Measurements from ENCODE around the gene CLEC9A. TPM values are rescaled to one million over a fixed set of nuclear protein-coding genes. Genes with fewer than 3 reads are reported as not detected.

The CLEC9A gene
- not detected for polyA plus RNA-seq (2012; ENCODE audit: insufficient read depth, insufficient read length, low read depth)

DNA sequence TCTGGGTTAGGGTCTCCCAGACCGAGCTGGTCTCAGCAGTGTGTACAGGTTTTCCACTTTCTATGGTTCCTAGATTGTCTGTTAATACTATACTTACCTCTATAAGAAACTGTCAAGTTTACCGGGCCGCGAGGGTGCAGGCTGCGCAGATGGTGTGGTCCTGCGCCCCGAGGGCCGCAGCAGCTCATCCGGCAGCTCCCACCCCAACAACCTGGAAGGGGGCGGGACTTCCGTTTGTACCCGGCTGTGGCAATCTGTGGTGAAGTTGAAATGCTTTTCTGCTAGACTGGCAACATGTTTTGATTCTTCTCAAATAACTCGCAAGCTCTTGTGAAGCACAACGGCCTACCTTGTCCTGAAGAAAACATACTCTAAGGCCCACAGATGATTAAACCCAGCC is at the start of gene CLEC9A:
CLEC9A (plus strand) TSS at position 237 of the 400 bp plus-strand sequence. CDS start 22,006 bp downstream, outside the sequence.
- H3K36me3 ChIP-seq, result no peaks in the 10 kb centered on the region
- H3K27me3 ChIP-seq, result peaks cover 8% of the 10 kb centered on the region; the same call in 1 of the 2 replicates
- TF ChIP-seq, protein P1, sequence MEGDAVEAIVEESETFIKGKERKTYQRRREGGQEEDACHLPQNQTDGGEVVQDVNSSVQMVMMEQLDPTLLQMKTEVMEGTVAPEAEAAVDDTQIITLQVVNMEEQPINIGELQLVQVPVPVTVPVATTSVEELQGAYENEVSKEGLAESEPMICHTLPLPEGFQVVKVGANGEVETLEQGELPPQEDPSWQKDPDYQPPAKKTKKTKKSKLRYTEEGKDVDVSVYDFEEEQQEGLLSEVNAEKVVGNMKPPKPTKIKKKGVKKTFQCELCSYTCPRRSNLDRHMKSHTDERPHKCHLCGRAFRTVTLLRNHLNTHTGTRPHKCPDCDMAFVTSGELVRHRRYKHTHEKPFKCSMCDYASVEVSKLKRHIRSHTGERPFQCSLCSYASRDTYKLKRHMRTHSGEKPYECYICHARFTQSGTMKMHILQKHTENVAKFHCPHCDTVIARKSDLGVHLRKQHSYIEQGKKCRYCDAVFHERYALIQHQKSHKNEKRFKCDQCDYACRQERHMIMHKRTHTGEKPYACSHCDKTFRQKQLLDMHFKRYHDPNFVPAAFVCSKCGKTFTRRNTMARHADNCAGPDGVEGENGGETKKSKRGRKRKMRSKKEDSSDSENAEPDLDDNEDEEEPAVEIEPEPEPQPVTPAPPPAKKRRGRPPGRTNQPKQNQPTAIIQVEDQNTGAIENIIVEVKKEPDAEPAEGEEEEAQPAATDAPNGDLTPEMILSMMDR (IDR thresholded peaks at IDR 0.05; ENCODE audit: low read depth, low read length), result no peak
- DNase-seq, result no peak
- no peaks in the 10 kb centered on the region for H3K4me1 ChIP-seq
- no peaks in the 10 kb centered on the region for H3K9me3 ChIP-seq
- no peak within 1 kb of the TSS for H3K4me3 ChIP-seq (ENCODE audit: low read depth, low read length)

DNA sequence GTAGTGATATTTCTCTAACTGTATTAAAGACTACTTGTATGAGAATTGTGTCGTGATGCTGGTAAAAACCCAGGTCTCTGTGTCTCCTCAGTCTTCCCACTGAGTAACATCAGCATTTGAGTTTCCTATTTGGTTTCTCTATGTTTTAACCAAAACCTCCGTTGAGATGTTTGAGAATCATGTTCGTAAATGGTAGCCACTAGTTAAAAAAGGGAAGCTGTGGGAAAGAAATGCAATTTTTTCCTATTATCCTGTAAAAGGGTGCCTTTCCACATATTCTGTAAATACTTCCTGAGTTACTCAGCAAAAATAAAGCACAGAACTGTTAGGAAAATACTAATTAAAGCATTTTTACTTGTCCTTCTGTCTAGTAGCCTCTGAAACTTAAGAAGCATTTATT is 38.6 kb upstream of the CLEC9A start:
- no peaks in the 10 kb centered on the region for H3K4me1 ChIP-seq
- H3K4me3 ChIP-seq (ENCODE audit: low read depth, low read length), result no peak overlapping the region
- TF ChIP-seq, protein P1 (IDR thresholded peaks at IDR 0.05; ENCODE audit: low read depth, low read length), result no peak
- H3K9me3 ChIP-seq, result no peaks in the 10 kb centered on the region
- H3K36me3 ChIP-seq, result no peaks in the 10 kb centered on the region
- peaks cover 3% of the 10 kb centered on the region; the same call in 1 of the 2 replicates for H3K27me3 ChIP-seq
- DNase-seq, result no peak

DNA sequence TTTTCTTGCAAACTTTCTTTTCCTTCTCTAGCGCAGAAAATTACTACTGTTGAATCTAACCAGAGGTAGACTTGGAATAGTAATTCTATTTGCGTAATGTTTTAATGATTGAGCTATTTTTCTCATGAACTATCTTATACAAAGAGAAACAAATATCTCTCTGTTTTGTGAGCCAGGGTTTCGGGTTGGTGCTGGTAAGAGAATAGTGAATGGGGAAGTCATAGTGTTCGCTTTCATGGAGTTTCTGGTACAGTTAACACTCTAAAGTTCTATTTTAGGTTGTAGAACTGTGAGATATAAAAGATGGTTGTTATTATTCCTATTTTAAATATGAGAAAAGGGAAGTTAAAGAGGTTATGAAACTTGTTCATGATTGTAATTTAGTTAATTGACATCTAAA is 38.2 kb upstream of the CLEC9A start:
- DNase-seq, result no peak

DNA sequence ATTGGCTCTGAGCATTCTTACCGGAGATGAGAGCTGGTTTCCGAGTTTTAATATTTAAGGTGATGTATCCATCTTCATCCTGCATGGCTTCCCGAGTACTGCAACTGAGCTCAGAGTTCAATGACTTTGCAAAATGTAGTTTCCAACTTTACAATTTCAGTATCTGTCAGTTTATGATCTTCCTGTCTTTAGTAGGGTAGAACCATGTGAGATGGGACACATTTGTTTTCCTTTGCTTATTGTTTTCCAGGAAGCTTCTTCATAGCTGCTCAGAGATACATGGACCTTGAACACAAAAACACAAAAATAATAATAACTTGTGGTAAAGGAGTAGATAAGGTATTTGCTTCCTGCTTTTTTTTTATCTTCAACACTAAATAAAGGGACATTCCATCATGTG is 31.5 kb upstream of the CLEC9A start, which contains the start of gene CLEC1B:
CLEC1B (minus strand) TSS at position 106 of the 400 bp plus-strand sequence; CDS start at position 85, 21 bp downstream.
- no peaks in the 10 kb centered on the region for H3K4me1 ChIP-seq
- TF ChIP-seq, protein P1 (IDR thresholded peaks at IDR 0.05; ENCODE audit: low read depth, low read length), result no peak
- no peak for DNase-seq
- 0 out of 2 replicates have a peak, but pooled peaks cover 3% of the 10 kb centered on the region for H3K27me3 ChIP-seq
- H3K36me3 ChIP-seq, result no peaks in the 10 kb centered on the region
- no peaks in the 10 kb centered on the region for H3K9me3 ChIP-seq
- no peak within 1 kb of the TSS for H3K4me3 ChIP-seq (ENCODE audit: low read depth, low read length)

More for the DNA sequence above, 38.2 kb upstream of the CLEC9A start:
- Histone ChIP-seq H3K4me1 (no peaks in the 10 kb centered on the region), H3K9me3 (no peaks in the 10 kb centered on the region), H3K36me3 (no peaks in the 10 kb centered on the region), H3K27me3 (peaks cover 3% of the 10 kb centered on the region; the same call in 1 of the 2 replicates), H3K4me3 (ENCODE audit: low read depth, low read length) (no peak overlapping the region)
- TF ChIP-seq, protein P1 (IDR thresholded peaks at IDR 0.05; ENCODE audit: low read depth, low read length), result no peak

DNA sequence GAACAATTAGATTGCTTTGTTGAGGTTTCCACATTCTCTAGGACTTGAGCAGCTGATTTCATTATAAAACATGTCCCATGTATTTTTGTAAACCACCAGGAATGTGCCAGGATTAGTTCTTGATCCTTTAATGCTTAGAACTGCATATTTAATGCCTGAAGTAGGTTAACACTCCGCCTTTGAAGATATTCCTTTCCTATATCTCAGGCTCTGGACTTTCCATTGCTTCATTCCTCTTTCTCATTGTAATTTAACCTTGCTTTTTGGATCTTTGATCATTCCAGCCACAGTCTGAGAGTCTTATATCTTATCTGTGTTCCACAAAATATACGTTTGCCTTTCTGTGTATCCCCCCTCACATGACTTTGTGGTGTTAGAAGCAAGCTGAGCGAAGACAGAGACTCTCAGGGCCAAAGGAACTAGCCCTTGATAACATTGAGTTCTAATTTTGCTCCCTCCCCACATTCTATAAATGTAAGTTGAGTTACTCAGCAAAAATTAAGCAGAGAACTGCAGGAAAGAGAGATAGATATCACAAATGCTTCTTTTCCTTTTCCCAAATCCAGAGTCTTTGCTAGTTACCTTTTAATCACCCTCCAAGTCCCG is 29.2 kb upstream of the CLEC9A start:
- H3K4me3 ChIP-seq (ENCODE audit: low read depth, low read length), result no peak overlapping the region
- DNase-seq, result no peak
- H3K4me1 ChIP-seq, result no peaks in the 10 kb centered on the region
- H3K9me3 ChIP-seq, result no peaks in the 10 kb centered on the region
- TF ChIP-seq, protein P1 (IDR thresholded peaks at IDR 0.05; ENCODE audit: low read depth, low read length), result no peak
- peaks cover 6% of the 10 kb centered on the region; the same call in 1 of the 2 replicates for H3K27me3 ChIP-seq
- no peaks in the 10 kb centered on the region for H3K36me3 ChIP-seq
